Tibial nerve (tissue), 4 donors: ENCODE measurements around the gene RAD51C.

Source experiments
- CTCF ChIP-seq, 5 experiments: fragments of 200-600 bp in 3 of 5; fragments of 450-650 bp in 2 of 5; sonication (generic) in 3 of 5; IDR thresholded peaks; one replicate each; pipeline ENCODE4 v1.5.1; 2016 to 2019; ENCODE audit warnings: antibody characterized with exemption in 5 of 5, mild to moderate bottlenecking in 3 of 5, moderate library complexity in 2 of 5
- EP300 ChIP-seq, 2 donors: sonication (generic); formaldehyde crosslinking; IDR thresholded peaks; one replicate each; pipeline ENCODE4 v1.6.1; 2017; ENCODE audit warnings: antibody characterized with exemption in 2 of 2, mild to moderate bottlenecking in 1 of 2
- POLR2A ChIP-seq, 2 donors: fragments of 450-650 bp; IDR thresholded peaks; one replicate each; pipeline ENCODE4 v1.6.1; 2017; ENCODE audit warnings: antibody characterized with exemption in 2 of 2, mild to moderate bottlenecking in 2 of 2, moderate library complexity in 2 of 2

- no peak for TF ChIP-seq CTCF (IDR thresholded peaks at IDR 0.05)
- TF ChIP-seq POLR2A (IDR thresholded peaks at IDR 0.05): no peak
- no peak for TF ChIP-seq EP300 (IDR thresholded peaks at IDR 0.05)
Observed at GRCh38 chr17:58699771-58700170, 7.4 kb downstream of the RAD51C start.
